IMR-90 (cell line): ENCODE measurements around the gene NUP210L.

Experiments used
- BHLHE40 ChIP-seq: fragments of 150-350 bp; IDR thresholded peaks from 2 replicates; pipeline ENCODE4 v1.6.1; 2016; ENCODE audit warnings: mild to moderate bottlenecking, low read depth, low read length
- CEBPB ChIP-seq: IDR thresholded peaks from 2 replicates; pipeline ENCODE4 v1.6.1; 2012; ENCODE audit warnings: low read depth, low read length, improper control_type of control experiment
- CHD1 ChIP-seq: IDR thresholded peaks from 2 replicates; pipeline ENCODE4 v1.6.1; 2012; ENCODE audit warnings: low read depth, low read length, improper control_type of control experiment
- FOS ChIP-seq: fragments of 150-350 bp; IDR thresholded peaks from 2 replicates; pipeline ENCODE4 v1.6.1; 2016; ENCODE audit warnings: low read depth, low read length
- MAFK ChIP-seq: IDR thresholded peaks from 2 replicates; pipeline ENCODE4 v1.6.1; 2012; ENCODE audit warnings: low read depth, low read length, improper control_type of control experiment
- MXI1 ChIP-seq: IDR thresholded peaks from 2 replicates; pipeline ENCODE4 v1.6.1; 2012; ENCODE audit warnings: low read depth, mild to moderate bottlenecking, low read length, moderate library complexity, borderline replicate concordance
- POLR2A ChIP-seq: IDR thresholded peaks from 2 replicates; pipeline ENCODE4 v1.6.1; 2012; ENCODE audit warnings: mild to moderate bottlenecking, low read depth, low read length
- RAD21 ChIP-seq: IDR thresholded peaks from 2 replicates; pipeline ENCODE4 v1.6.1; 2012; ENCODE audit warnings: low read length, improper control_type of control experiment
- RCOR1 ChIP-seq: IDR thresholded peaks from 2 replicates; pipeline ENCODE4 v1.6.1; 2012; ENCODE audit warnings: mild to moderate bottlenecking, low read length, improper control_type of control experiment; ENCODE audit not compliant: insufficient replicate concordance
- RFX5 ChIP-seq: IDR thresholded peaks from 2 replicates; pipeline ENCODE4 v1.8.0; 2012; ENCODE audit warnings: low read depth, mild to moderate bottlenecking, low read length, moderate library complexity
- SMC3 ChIP-seq: fragments of 150-350 bp; IDR thresholded peaks from 2 replicates; pipeline ENCODE4 v1.6.1; 2016; ENCODE audit warnings: low read depth, mild to moderate bottlenecking, antibody characterized with exemption, low read length, moderate library complexity
- TF ChIP-seq, protein P1 (sequence below): conservative IDR thresholded peaks from 2 replicates; pipeline ENCODE4 v1.5.1; 2012; ENCODE audit warnings: mild to moderate bottlenecking, low read depth, low read length, improper control_type of control experiment
- TF ChIP-seq, protein P2 (sequence below): fragments of 150-350 bp; IDR thresholded peaks from 2 replicates; pipeline ENCODE4 v1.6.1; 2016; ENCODE audit warnings: low read depth, mild to moderate bottlenecking, low read length, moderate library complexity, borderline replicate concordance
- TF ChIP-seq, protein P3 (sequence below): fragments of 150-350 bp; IDR thresholded peaks from 2 replicates; pipeline ENCODE4 v1.6.1; 2017; ENCODE audit warnings: mild to moderate bottlenecking, antibody characterized with exemption, low read length, low read depth

DNA sequence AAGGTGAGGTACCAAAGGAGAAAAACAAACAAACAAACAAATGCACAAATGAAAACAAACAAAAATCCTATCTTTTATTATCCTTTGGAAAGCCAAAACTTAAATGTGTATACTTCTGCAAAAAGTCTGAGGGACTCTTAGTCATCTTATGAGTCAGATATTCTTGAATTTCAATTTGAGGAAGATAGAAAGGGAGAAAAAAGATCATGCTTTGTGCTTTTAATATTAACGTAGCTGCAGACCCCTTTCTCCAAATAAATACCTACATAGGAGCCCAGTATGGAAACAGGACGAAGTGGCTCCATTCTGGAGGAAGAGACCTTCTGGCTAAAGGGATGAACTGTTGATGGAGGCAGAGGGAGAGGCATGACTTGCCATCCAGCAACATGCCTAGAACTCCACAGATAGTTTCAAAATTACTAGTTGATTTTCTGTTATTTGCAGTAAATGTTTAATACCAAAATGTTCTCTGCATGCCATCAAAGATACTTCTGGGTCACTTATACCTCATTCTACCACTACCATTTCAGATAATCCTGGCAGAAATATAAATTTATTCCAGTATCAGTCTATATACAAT is 25.4 kb downstream of the NUP210L start:
- TF ChIP-seq, protein P1, sequence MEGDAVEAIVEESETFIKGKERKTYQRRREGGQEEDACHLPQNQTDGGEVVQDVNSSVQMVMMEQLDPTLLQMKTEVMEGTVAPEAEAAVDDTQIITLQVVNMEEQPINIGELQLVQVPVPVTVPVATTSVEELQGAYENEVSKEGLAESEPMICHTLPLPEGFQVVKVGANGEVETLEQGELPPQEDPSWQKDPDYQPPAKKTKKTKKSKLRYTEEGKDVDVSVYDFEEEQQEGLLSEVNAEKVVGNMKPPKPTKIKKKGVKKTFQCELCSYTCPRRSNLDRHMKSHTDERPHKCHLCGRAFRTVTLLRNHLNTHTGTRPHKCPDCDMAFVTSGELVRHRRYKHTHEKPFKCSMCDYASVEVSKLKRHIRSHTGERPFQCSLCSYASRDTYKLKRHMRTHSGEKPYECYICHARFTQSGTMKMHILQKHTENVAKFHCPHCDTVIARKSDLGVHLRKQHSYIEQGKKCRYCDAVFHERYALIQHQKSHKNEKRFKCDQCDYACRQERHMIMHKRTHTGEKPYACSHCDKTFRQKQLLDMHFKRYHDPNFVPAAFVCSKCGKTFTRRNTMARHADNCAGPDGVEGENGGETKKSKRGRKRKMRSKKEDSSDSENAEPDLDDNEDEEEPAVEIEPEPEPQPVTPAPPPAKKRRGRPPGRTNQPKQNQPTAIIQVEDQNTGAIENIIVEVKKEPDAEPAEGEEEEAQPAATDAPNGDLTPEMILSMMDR, result no peak
- TF ChIP-seq BHLHE40 (no peak), CEBPB (no peak), CHD1 (no peak), MAFK (no peak), SMC3 (no peak), POLR2A (no peak), FOS (no peak), RFX5 (no peak), MXI1 (no peak), RAD21 (no peak), RCOR1 (no peak)
- TF ChIP-seq, protein P2, sequence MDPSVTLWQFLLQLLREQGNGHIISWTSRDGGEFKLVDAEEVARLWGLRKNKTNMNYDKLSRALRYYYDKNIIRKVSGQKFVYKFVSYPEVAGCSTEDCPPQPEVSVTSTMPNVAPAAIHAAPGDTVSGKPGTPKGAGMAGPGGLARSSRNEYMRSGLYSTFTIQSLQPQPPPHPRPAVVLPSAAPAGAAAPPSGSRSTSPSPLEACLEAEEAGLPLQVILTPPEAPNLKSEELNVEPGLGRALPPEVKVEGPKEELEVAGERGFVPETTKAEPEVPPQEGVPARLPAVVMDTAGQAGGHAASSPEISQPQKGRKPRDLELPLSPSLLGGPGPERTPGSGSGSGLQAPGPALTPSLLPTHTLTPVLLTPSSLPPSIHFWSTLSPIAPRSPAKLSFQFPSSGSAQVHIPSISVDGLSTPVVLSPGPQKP, result no peak
- TF ChIP-seq, protein P3, sequence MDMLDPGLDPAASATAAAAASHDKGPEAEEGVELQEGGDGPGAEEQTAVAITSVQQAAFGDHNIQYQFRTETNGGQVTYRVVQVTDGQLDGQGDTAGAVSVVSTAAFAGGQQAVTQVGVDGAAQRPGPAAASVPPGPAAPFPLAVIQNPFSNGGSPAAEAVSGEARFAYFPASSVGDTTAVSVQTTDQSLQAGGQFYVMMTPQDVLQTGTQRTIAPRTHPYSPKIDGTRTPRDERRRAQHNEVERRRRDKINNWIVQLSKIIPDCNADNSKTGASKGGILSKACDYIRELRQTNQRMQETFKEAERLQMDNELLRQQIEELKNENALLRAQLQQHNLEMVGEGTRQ, result no peak
